Measurements from ENCODE around the gene ACER1.

GRCh38 chr19:6325614-6326013, 7.8 kb downstream of the ACER1 start:
- no peak for TF ChIP-seq CTCF (IDR thresholded peaks at IDR 0.05)
- no peak for TF ChIP-seq POLR2A (IDR thresholded peaks at IDR 0.05)
